Progenitor cell of endocrine pancreas (in vitro differentiated cells): ENCODE data around the gene SDF4. TPM values are rescaled to one million over a fixed set of nuclear protein-coding genes. Genes with fewer than 3 reads are reported as not detected.

Experiments
- DNase-seq: peaks from one replicate; pipeline ENCODE4 v3.0.0; 2021; ENCODE audit warnings: low spot score; ENCODE audit not compliant: unreplicated experiment
- H3K27ac Mint-ChIP-seq: 2 replicates; pipeline ENCODE4 v1.8.0; 2021; ENCODE audit warnings: mild to moderate bottlenecking, moderate library complexity, mixed read lengths
- H3K27me3 Mint-ChIP-seq: 2 replicates; pipeline ENCODE4 v1.8.0; 2021; ENCODE audit warnings: mixed read lengths
- H3K36me3 Mint-ChIP-seq: 2 replicates; pipeline ENCODE4 v1.8.0; 2022; ENCODE audit warnings: mixed read lengths; ENCODE audit not compliant: insufficient read depth
- H3K4me1 Mint-ChIP-seq: 2 replicates; pipeline ENCODE4 v1.8.0; 2021; ENCODE audit warnings: low read depth, mixed read lengths
- H3K4me3 Mint-ChIP-seq: 2 replicates; pipeline ENCODE4 v1.8.0; 2021; ENCODE audit warnings: low read depth, mild to moderate bottlenecking, moderate library complexity, mixed read lengths
- H3K9me3 Mint-ChIP-seq: 2 replicates; pipeline ENCODE4 v1.8.0; 2021; ENCODE audit warnings: low read depth, mixed read lengths
- total RNA-seq: library from RNA; stranded (reverse); gene quantifications from 2 replicates; pipeline ENCODE4 v1.2.1, GENCODE V29; 2021
- TF ChIP-seq, protein P1 (sequence below): fragments of 200-600 bp; sonication (generic); IDR thresholded peaks from one replicate; pipeline ENCODE4 v1.5.0; 2021; ENCODE audit warnings: antibody characterized with exemption, mild to moderate bottlenecking; ENCODE audit not compliant: unreplicated experiment

Gene SDF4
- total RNA-seq, 1 donor from 2014 or later, result 107 TPM

DNA sequence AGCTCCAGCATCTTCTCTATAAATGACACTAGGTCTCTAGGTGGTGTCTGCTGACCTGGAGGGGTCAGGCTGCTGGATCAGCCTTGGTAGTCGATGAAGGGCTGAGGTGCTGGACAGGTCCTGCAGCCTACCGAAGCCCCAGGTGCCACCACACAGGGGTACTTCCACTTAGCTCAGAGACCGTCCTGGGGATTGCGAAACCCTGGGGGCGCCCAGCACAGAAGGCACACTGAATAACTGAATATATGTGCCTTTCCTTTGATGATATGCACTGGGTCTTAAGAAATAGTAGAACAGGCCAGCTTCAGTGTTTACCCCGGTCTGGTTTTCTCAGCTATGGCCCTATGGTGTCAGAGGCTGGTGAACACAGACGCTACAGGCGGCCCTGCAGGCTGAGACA is 31.0 kb upstream of the SDF4 start:
- TF ChIP-seq, protein P1, sequence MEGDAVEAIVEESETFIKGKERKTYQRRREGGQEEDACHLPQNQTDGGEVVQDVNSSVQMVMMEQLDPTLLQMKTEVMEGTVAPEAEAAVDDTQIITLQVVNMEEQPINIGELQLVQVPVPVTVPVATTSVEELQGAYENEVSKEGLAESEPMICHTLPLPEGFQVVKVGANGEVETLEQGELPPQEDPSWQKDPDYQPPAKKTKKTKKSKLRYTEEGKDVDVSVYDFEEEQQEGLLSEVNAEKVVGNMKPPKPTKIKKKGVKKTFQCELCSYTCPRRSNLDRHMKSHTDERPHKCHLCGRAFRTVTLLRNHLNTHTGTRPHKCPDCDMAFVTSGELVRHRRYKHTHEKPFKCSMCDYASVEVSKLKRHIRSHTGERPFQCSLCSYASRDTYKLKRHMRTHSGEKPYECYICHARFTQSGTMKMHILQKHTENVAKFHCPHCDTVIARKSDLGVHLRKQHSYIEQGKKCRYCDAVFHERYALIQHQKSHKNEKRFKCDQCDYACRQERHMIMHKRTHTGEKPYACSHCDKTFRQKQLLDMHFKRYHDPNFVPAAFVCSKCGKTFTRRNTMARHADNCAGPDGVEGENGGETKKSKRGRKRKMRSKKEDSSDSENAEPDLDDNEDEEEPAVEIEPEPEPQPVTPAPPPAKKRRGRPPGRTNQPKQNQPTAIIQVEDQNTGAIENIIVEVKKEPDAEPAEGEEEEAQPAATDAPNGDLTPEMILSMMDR, result no peak
- no peak for DNase-seq
- H3K36me3 Mint-ChIP-seq, result peaks cover 21% of the 10 kb centered on the region
- no peaks in the 10 kb centered on the region for H3K9me3 Mint-ChIP-seq
- H3K27me3 Mint-ChIP-seq, result no peaks in the 10 kb centered on the region
- H3K27ac Mint-ChIP-seq, result no peak overlapping the region
- no peak overlapping the region for H3K4me3 Mint-ChIP-seq
- H3K4me1 Mint-ChIP-seq, result no peaks in the 10 kb centered on the region

DNA sequence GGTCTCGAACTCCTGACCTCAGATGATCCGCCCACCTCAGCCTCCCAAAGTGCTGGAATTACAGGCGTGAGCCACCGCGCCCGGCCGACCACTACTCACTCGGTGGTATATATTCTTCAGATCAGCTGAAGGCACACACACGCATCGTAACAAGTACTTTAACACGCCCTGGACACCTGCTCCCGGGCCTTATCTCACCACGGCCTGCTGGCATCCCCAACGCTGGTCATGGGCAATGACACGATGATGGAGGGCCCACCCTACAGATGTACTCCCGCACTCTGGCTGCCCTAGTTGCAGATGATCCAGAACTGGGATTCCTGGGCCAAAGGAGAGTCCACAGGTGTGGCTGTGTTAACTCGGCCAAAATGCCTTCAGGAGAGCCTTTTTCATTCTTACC is 30.3 kb upstream of the SDF4 start:
- Mint-ChIP-seq H3K27me3 (no peaks in the 10 kb centered on the region), H3K36me3 (peaks cover 20% of the 10 kb centered on the region), H3K9me3 (no peaks in the 10 kb centered on the region), H3K4me1 (no peaks in the 10 kb centered on the region), H3K27ac (no peak overlapping the region), H3K4me3 (no peak overlapping the region)
- TF ChIP-seq, protein P1, result no peak
- no peak for DNase-seq

DNA sequence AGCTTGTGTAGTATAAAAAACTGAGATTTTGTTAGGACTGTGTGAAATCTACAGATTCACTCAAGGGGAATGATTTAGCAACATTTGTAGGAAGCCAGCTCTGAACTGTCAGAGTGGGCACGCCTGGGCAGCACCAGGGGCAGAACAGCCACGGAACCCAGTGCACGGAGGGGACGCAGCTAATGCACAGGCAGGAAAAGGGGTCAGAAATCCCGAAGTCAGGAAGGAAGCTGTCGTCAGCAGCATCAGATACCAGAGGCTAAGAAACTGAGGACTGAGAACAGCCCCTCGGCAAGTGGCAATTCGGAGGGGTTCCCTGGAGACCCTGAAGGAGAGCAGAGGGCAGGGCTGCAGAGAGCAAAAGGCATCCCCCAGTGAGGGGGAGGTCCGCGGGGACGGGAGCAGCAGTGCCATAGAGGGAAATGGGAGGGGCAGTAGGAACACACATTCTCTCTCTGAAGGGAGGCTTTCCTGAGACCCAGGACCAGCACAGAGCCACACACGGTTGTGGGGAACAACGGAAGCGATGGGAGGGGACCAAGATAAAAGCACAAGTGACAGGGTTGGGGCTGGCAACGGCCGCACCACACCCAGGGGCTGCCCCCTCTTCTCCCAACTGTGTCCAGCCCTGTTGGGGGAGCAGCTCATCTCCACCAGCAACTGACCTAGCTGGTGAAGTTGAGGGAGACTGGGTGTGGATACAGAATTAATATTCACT is 29.2 kb upstream of the SDF4 start:
- no peaks in the 10 kb centered on the region for H3K9me3 Mint-ChIP-seq
- no peaks in the 10 kb centered on the region for H3K4me1 Mint-ChIP-seq
- H3K4me3 Mint-ChIP-seq, result no peak overlapping the region
- DNase-seq, result no peak
- peaks cover 23% of the 10 kb centered on the region for H3K36me3 Mint-ChIP-seq
- TF ChIP-seq, protein P1, result no peak
- H3K27ac Mint-ChIP-seq, result no peak overlapping the region
- no peaks in the 10 kb centered on the region for H3K27me3 Mint-ChIP-seq

DNA sequence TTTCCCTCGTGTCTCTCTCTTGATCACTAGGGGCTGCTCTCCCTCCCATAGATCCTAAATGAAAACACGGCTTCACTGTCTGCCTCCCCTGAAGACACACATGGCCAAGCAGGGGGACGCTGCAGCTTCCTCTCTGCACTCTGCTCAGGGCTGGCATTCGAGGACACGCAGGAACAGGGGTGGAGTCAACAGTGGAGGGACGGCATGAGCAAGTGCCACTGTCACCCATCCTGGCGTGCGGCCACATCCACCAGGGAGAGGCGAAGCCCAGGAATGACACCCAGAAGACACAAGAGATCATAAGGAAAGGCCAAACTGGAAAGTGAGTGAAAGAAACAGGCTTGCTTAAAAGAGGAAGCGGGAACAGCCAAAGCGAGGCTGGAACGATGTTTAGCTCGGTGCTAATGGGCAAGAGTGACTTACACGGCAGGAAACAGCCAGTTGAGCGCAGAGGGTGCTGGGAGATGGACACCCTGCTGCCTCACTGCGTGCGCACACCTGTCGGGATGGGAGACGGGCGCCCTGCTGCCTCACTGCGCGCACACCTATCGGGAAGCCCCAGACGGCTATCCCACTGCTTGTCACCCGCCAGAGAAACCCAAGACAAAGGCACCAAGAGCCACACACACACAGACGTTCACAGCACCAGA is 28.3 kb upstream of the SDF4 start:
- H3K4me3 Mint-ChIP-seq, result no peak overlapping the region
- TF ChIP-seq, protein P1, result no peak
- no peaks in the 10 kb centered on the region for H3K27me3 Mint-ChIP-seq
- peaks cover 22% of the 10 kb centered on the region for H3K36me3 Mint-ChIP-seq
- H3K9me3 Mint-ChIP-seq, result no peaks in the 10 kb centered on the region
- no peaks in the 10 kb centered on the region for H3K4me1 Mint-ChIP-seq
- DNase-seq, result no peak
- peak overlapping the region; percentile 43 for H3K27ac Mint-ChIP-seq

DNA sequence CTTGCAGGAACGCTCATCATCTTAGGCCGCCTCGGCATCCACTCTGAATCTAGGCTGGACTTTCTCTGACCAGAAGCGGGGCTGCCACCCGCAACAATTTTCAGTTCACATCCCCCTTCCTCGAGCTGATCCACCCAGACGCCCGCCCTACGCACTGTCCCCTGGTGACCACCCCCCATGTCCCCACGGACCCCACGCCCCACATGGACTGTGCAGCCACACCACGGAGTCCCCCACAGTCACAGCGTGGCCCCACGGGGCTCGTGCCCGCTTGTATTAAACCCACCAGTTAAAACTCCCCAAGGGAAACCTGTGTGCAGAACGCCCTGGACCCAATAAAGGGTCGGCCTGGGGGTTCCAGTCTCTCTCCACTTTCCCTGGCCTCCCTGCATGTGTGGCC is 27.7 kb upstream of the SDF4 start:
- H3K4me1 Mint-ChIP-seq, result no peaks in the 10 kb centered on the region

More for the DNA sequence above, 27.7 kb upstream of the SDF4 start:
- peak overlapping the region; percentile 43 for H3K27ac Mint-ChIP-seq
- DNase-seq, result no peak
- no peaks in the 10 kb centered on the region for H3K27me3 Mint-ChIP-seq
- H3K4me3 Mint-ChIP-seq, result no peak overlapping the region
- H3K36me3 Mint-ChIP-seq, result peaks cover 22% of the 10 kb centered on the region
- no peaks in the 10 kb centered on the region for H3K9me3 Mint-ChIP-seq
- TF ChIP-seq, protein P1, result no peak
